Measurements from ENCODE around the gene HNRNPH1.
"Not testable (repeated sequence)": the region's sequence is repeated elsewhere in the genome, so short reads cannot be mapped to it uniquely, and the experiment has no call there.

DNA sequence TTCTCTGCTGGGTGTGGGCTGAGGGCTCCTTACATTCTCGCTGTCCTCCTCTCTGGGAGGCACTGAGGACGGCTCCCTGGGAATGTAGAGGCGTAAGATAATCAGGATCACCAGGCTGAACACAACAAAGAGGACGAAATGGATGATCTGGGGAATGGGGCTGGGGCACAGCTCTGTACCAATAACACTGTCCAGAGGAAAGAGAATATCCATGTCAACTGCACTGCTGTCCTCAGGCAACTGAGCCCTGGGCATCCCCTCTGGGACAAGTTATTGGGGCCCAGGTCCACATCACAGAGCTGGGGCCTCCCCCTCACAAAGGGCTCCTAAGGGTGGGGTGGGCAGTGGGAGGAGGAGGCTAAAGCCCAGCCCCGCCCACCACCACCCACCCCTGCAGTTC lies 21.3 kb upstream of the HNRNPH1 start:
- TF ChIP-seq, protein P1, sequence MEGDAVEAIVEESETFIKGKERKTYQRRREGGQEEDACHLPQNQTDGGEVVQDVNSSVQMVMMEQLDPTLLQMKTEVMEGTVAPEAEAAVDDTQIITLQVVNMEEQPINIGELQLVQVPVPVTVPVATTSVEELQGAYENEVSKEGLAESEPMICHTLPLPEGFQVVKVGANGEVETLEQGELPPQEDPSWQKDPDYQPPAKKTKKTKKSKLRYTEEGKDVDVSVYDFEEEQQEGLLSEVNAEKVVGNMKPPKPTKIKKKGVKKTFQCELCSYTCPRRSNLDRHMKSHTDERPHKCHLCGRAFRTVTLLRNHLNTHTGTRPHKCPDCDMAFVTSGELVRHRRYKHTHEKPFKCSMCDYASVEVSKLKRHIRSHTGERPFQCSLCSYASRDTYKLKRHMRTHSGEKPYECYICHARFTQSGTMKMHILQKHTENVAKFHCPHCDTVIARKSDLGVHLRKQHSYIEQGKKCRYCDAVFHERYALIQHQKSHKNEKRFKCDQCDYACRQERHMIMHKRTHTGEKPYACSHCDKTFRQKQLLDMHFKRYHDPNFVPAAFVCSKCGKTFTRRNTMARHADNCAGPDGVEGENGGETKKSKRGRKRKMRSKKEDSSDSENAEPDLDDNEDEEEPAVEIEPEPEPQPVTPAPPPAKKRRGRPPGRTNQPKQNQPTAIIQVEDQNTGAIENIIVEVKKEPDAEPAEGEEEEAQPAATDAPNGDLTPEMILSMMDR (IDR thresholded peaks at IDR 0.05): not testable (repeated sequence)
- TF ChIP-seq EZH2, EZH2phosphoT487 (IDR thresholded peaks at IDR 0.05): not testable (repeated sequence)

All from neural progenitor cell (in vitro differentiated cells).